ENCODE results near the gene SYPL1.

- no peak for TF ChIP-seq CTCF (IDR thresholded peaks at IDR 0.05; ENCODE audit: insufficient read depth, low read depth, low read length)
- TF ChIP-seq EZH2 (IDR thresholded peaks at IDR 0.05; ENCODE audit: insufficient read depth, low read length), result no peak
Measured at GRCh38 chr7:106151459-106152312, 39.6 kb upstream of the SYPL1 start.

All from astrocyte (in vitro differentiated cells and primary cell).